ENCODE results near the gene THOP1. TPM values are rescaled to one million over a fixed set of nuclear protein-coding genes. Genes with fewer than 3 reads are reported as not detected.

THOP1 gene
- total and polyA plus RNA-seq, 7 donors = 23.2 to 97.0 (median 39.8) TPM

GRCh38 chr19:2846180-2846894 lies 61.0 kb downstream of the THOP1 start:
- intact Hi-C loops (cut with DNase I) = no loop called here
- Histone ChIP-seq H3K27me3 (no peaks in the 10 kb centered on the region), H3K36me3 (peaks cover 3 to 27% (median 10%) of the 10 kb centered on the region in 4 donors), H3K4me3 (no peak overlapping the region), H3K27ac (no peak overlapping the region), H3K4me1 (peaks cover 0 to 16% (median 12%) of the 10 kb centered on the region in 4 donors), H3K9me3 (peaks cover 0 to 19% (median 9%) of the 10 kb centered on the region in 4 donors)
- no peak for DNase-seq
- no peak for TF ChIP-seq POLR2A (IDR thresholded peaks at IDR 0.05)
- no peak for TF ChIP-seq POLR2AphosphoS5 (IDR thresholded peaks at IDR 0.05)
- no peak for TF ChIP-seq EP300 (IDR thresholded peaks at IDR 0.05)
- TF ChIP-seq CTCF (IDR thresholded peaks at IDR 0.05) = no peak
- WGBS, 2 donors = 86 to 88% methylated on average over 13 of the region's 13 CpGs

GRCh38 chr19:2847507-2847906 lies 62.2 kb downstream of the THOP1 start:
- DNase-seq = no peak
- intact Hi-C loops (cut with DNase I) = no loop called here
- Histone ChIP-seq H3K4me3 (no peak overlapping the region), H3K4me1 (peaks cover 0 to 10% (median 4%) of the 10 kb centered on the region in 4 donors), H3K36me3 (peaks cover 15 to 39% (median 22%) of the 10 kb centered on the region in 4 donors), H3K9me3 (peaks cover 8 to 31% (median 18%) of the 10 kb centered on the region in 4 donors), H3K27me3 (no peaks in the 10 kb centered on the region), H3K27ac (no peak overlapping the region)
- no peak for TF ChIP-seq CTCF (IDR thresholded peaks at IDR 0.05)
- TF ChIP-seq POLR2AphosphoS5 (IDR thresholded peaks at IDR 0.05) = no peak
- no peak for TF ChIP-seq POLR2A (IDR thresholded peaks at IDR 0.05)
- TF ChIP-seq EP300 (IDR thresholded peaks at IDR 0.05) = no peak
- WGBS, 2 donors = 94 to 95% methylated on average over 3 of the region's 3 CpGs

GRCh38 chr19:2848616-2849015 lies 63.3 kb downstream of the THOP1 start:
- no peak for TF ChIP-seq POLR2A (IDR thresholded peaks at IDR 0.05)
- no peak for TF ChIP-seq CTCF (IDR thresholded peaks at IDR 0.05)
- TF ChIP-seq POLR2AphosphoS5 (IDR thresholded peaks at IDR 0.05) = no peak
- TF ChIP-seq EP300 (IDR thresholded peaks at IDR 0.05) = no peak
- 72 to 76% methylated on average over 4 of the region's 4 CpGs for WGBS, 2 donors
- intact Hi-C loops (cut with DNase I) = no loop called here
- H3K27ac ChIP-seq = no peak overlapping the region
- DNase-seq = no peak
- no peaks in the 10 kb centered on the region for H3K27me3 ChIP-seq
- H3K9me3 ChIP-seq = peaks cover 19 to 42% (median 29%) of the 10 kb centered on the region in 4 donors
- no peaks in the 10 kb centered on the region for H3K4me1 ChIP-seq
- H3K36me3 ChIP-seq = peaks cover 26 to 50% (median 33%) of the 10 kb centered on the region in 4 donors
- no peak overlapping the region for H3K4me3 ChIP-seq

DNA sequence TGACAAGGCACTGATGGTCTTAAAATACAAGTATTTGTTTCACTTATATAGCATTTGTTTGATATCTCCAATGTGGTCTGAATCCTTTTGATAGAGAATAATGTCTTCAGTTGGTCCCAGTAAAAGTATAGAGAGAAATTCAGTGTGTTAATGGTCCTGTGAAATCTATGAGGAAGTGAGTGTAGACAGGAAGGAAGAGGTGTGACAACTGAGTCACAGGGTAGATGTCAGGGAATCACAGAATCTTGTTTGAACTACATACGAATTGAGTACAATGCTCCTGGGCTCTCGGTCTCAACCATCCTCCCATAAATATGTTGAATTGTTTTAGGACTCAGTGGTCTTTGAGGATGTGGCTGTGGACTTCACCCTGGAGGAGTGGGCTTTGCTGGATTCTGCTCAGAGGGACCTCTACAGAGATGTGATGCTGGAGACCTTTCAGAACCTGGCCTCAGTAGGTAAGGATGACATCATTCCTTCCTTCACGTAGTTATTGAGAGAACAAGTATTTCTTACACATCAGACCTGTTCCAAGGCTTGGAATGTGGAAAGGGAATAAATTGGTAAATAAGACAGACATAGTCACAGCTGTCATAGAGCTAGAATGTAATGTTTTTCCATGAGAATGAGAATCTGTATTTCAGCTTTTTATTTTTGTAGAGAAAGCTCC lies 65.1 kb downstream of the THOP1 start:
- TF ChIP-seq POLR2A (IDR thresholded peaks at IDR 0.05) (no peak), POLR2AphosphoS5 (IDR thresholded peaks at IDR 0.05) (no peak), EP300 (IDR thresholded peaks at IDR 0.05) (no peak), CTCF (IDR thresholded peaks at IDR 0.05) (no peak)
- no peak overlapping the region for H3K4me3 ChIP-seq
- H3K4me1 ChIP-seq = no peaks in the 10 kb centered on the region
- H3K27me3 ChIP-seq = no peaks in the 10 kb centered on the region
- DNase-seq = no peak
- intact Hi-C loops (cut with DNase I) = no loop called here
- no peak overlapping the region for H3K27ac ChIP-seq
- 80 to 95% methylated on average over 3 of the region's 3 CpGs for WGBS, 2 donors
- H3K36me3 ChIP-seq = peaks cover 26 to 68% (median 35%) of the 10 kb centered on the region in 4 donors
- peaks cover 20 to 56% (median 36%) of the 10 kb centered on the region in 4 donors for H3K9me3 ChIP-seq
